Measurements from ENCODE around the gene TPCN1.

The TPCN1 gene

DNA sequence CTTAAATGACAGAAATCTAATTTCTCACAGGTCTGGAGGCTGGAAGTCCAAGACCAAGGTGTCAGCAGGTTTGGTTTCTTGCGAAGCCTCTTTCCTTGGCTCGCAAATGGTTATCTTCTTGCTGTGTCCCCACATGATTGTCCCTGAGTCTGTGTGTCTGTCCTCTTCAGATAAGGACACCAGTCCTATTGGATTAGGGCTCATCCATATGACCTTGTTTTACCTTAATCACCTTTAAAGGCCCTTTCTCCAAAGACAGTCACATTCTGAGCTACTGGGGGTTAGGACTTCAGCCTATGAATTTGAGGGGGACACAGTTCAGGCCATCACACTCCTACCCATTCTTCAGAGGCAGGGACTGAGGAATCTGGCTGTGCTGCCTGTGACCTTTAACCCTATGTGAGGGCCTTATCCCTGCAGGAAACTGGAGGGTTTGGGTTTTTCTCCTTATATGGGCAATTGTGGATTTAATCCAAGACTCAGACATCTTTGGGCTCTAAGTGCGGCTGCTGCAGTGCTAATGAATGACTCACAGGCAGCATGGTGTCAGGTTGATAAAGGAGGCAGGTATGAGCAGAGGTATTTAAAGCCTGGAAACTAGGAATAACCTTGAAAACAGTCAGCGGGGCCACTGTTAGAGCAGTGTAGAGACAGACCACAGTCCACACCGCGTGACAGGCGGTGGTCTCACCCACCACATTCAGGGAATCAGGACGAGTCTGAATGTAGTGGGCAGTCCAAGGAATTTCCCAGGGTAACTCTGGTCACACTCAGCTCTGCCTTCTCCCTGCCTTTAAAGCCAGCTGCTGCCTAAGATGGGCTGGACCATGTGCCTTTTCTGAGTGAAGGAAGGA lies 10.2 kb downstream of the TPCN1 start:
- DNase-seq (ENCODE audit: low read depth) = no peak
- TF ChIP-seq, protein P1, sequence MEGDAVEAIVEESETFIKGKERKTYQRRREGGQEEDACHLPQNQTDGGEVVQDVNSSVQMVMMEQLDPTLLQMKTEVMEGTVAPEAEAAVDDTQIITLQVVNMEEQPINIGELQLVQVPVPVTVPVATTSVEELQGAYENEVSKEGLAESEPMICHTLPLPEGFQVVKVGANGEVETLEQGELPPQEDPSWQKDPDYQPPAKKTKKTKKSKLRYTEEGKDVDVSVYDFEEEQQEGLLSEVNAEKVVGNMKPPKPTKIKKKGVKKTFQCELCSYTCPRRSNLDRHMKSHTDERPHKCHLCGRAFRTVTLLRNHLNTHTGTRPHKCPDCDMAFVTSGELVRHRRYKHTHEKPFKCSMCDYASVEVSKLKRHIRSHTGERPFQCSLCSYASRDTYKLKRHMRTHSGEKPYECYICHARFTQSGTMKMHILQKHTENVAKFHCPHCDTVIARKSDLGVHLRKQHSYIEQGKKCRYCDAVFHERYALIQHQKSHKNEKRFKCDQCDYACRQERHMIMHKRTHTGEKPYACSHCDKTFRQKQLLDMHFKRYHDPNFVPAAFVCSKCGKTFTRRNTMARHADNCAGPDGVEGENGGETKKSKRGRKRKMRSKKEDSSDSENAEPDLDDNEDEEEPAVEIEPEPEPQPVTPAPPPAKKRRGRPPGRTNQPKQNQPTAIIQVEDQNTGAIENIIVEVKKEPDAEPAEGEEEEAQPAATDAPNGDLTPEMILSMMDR (IDR thresholded peaks at IDR 0.05; ENCODE audit: control insufficient read depth, insufficient read depth, low read depth, low read length, missing control alignments) = no peak
- H3K4me3 ChIP-seq (ENCODE audit: control insufficient read depth, low read depth, low read length) = no peak overlapping the region

DNA sequence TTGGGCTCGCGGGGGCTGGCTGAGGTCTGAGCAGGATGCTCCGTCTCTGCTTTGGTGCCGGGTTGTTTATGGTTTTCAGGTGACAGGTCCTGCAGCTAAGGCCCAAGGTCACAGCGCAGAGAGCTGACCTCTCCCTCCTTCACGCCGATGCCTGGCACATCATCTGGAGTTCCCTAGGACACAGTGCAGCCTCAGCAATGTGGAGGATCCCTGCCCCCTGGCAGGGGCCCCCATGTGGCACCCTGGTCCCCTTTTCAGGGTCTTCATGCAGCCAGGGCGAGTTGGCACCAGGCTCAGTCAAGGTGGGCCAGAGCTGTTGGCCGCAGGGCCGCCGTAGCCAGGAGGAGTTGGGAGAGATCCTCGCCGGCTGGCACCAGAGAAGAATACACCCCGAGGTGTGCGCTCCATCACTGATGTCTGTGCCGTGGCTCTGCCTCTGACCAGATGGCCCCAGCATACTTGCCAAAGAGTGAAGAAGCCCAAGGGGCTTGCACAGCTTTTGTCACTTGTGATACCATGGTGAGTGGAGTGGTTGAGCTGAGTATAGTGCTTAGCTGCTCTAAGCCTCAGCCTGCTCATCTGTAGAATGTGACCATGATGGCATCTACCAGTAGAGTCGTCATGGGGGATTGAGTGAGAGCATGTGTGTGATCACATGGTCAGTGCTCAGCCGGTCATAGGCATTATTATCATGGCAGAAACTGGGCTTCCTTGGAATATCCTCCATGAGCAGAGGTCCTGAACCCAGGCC lies 11.0 kb downstream of the TPCN1 start:
- H3K4me3 ChIP-seq (ENCODE audit: control insufficient read depth, low read depth, low read length) = no peak overlapping the region
- no peak for DNase-seq (ENCODE audit: low read depth)
- TF ChIP-seq, protein P1 (IDR thresholded peaks at IDR 0.05; ENCODE audit: control insufficient read depth, insufficient read depth, low read depth, low read length, missing control alignments) = no peak

DNA sequence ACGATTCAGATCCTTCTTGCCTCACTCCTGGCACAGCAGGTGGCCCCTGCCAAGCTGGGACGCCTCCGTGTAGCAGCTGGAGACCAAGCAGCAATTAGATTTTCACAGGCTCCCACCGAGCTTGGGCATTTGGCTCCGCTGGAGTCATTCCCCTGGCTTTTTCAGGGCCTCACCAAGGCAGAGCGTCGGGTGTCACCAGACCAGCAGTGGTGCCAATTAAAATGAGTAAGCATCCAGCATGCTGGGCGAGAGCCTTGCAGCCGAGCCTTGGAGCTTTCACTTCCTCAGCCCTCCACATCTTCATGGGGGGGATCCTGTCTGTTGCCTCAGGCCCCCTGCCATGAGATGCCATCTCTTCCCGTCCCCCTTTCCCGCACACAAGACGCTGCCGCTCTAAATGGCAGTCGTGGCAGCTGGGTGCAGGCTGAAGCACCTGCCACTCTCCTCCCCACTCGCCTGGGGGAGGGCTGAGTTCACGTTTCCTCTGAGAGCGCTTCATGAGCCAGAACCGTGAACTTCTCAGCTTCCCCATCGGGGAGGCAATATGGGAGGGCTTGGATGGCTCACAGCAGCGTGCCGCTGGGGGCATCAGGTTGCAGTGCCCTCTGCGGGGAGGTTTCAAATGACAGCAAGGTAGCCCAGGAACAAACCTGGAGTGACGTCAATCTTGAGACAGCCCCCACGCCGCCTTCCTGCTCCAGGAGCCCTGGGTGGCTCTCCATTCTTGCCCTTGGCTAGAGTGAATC lies 11.7 kb downstream of the TPCN1 start:
- TF ChIP-seq, protein P1 (IDR thresholded peaks at IDR 0.05; ENCODE audit: control insufficient read depth, insufficient read depth, low read depth, low read length, missing control alignments) = no peak
- no peak overlapping the region for H3K4me3 ChIP-seq (ENCODE audit: control insufficient read depth, low read depth, low read length)
- no peak for DNase-seq (ENCODE audit: low read depth)

DNA sequence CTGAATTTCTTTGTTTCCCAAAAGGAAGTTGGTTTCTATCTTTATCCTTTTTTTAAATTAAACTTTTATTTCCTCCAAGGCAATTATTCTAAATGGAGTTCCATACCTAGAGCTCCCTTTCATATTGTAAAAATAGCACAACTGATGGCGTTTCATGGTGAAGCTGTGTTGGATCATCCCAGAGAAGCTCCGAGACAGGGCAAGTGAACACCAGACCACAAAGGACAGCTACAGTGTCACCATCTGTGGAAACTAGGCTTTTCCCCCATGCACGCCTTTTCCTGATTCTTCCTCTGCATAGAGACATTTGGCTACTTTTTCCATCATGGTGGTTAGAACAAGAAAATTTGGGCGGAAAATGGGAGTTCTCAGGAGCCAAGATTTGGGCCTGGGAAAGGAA lies 12.7 kb downstream of the TPCN1 start:
- DNase-seq (ENCODE audit: low read depth) = no peak
- TF ChIP-seq, protein P1 (IDR thresholded peaks at IDR 0.05; ENCODE audit: control insufficient read depth, insufficient read depth, low read depth, low read length, missing control alignments) = no peak
- no peak overlapping the region for H3K4me3 ChIP-seq (ENCODE audit: control insufficient read depth, low read depth, low read length)

DNA sequence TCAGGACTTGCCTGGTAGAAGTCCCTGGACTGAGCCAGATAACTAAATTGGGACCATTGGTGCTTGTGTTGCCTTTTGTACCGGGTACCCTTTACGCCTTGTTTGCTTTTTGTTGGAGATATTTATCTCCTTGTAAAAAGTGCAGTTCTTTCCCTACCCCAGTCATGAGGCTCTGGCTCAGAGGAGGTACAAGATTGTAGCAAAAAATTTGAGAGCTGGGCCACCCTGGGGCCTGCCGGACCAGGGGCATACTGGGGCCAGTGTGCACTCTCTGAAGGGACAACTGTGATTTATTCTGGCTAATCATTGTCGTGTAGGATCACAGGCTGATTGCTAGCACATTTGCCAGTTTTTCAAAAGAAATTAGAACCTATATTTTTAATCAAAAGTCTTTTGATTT lies 13.2 kb downstream of the TPCN1 start:
- no peak for DNase-seq (ENCODE audit: low read depth)
- H3K4me3 ChIP-seq (ENCODE audit: control insufficient read depth, low read depth, low read length) = no peak overlapping the region
- TF ChIP-seq, protein P1 (IDR thresholded peaks at IDR 0.05; ENCODE audit: control insufficient read depth, insufficient read depth, low read depth, low read length, missing control alignments) = no peak

DNA sequence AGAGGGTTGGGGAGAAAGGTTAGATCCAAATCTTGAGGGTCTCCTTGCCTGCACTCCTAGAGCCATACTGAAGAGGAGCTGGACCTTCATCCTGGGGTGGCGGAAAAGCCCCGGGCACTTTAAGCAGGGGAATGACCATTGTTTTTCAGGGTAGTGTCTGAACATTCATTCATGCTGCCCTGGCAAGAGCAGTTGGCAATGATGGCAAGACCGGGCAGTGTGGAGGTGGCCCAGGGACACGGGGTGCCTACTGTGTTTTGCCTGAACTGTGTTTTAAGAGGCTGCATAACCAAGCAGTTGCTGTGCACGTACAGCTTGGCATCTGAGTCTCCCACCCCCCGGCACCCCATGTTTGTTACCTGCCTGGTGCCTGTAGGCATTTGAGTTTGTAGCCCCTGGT lies 14.7 kb downstream of the TPCN1 start:
- no peak for DNase-seq (ENCODE audit: low read depth)
- TF ChIP-seq, protein P1 (IDR thresholded peaks at IDR 0.05; ENCODE audit: control insufficient read depth, insufficient read depth, low read depth, low read length, missing control alignments) = no peak
- no peak overlapping the region for H3K4me3 ChIP-seq (ENCODE audit: control insufficient read depth, low read depth, low read length)
